ENCODE results near the gene TMEM200B.
"Not testable (repeated sequence)": the region's sequence is repeated elsewhere in the genome, so short reads cannot be mapped to it uniquely, and the experiment has no call there.

The TMEM200B gene

DNA sequence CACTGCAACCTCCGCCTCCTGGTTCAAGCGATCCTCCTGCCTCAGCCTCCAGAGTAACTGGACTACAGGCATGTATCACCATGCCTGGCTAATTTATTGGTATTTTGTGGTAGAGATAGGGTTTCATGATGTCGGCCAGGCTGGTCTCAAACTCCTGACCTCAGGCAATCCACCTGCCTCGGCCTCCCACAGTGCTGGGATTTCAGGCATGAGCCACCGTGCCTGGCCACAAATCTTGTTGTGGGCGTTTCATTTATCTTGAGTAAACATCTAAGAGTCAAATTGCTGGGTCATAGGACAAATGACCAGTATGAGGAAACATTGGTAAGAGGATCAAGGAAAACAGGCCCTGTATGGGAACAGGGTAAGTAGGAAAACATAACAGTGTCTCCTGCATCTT, 17.9 kb downstream of the TMEM200B start:
- no peak for DNase-seq

GRCh38 chr1:29100487-29100886, 23.2 kb downstream of the TMEM200B start:
- DNase-seq, result no peak

GRCh38 chr1:29099286-29099685, 24.4 kb downstream of the TMEM200B start:
- no peak for DNase-seq

DNA sequence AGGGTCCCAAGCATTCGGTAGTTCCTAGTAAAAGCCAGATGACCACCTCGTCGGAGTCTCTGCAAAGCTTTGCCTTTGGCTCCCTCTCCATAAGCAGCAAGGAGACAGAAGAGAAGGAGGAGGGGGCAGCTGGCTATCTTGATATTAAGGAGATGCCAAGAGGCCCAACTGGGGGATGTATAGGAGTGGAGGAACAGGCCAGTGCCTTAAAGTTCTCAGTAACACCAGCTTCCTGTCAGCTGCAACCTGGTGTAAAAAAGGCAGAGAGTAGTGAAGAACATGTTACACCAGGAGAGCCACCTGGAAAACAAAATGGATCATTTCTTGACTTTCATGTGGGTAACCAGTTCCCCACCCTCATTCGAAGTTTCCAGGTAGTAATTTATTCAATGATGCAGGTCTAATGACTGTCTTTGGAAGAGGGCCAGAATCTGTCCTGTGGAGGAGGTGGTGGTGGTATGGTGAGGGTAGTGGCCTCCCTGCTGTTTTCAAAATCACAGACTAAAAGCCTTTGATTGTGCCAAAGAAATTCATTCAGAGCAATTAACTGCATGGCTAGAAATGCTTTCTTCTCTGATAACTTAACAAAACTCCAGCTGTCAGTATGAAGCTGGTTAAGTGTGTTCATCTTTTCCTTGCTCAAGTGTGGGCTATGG, 27.3 kb downstream of the TMEM200B start:
- DNase-seq, result no peak

DNA sequence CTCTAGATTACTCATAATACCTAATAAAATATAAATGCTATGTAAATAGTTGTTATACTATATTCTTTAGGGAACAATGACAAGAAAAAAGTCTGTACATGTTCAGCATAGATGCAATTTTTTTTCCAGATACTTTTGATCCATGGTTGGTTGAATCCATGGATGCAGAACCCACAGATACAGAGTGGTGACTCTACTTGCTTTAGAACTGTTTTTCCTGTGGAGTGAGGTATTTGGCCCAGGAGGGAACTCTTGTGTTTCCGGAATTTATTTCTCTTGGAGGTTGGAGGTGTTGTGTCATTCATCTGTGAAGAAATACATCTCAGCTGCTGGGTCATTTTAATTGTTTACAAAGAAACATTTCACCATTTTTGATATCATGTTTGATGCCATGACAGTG, 28.7 kb downstream of the TMEM200B start:
- no peak for DNase-seq

DNA sequence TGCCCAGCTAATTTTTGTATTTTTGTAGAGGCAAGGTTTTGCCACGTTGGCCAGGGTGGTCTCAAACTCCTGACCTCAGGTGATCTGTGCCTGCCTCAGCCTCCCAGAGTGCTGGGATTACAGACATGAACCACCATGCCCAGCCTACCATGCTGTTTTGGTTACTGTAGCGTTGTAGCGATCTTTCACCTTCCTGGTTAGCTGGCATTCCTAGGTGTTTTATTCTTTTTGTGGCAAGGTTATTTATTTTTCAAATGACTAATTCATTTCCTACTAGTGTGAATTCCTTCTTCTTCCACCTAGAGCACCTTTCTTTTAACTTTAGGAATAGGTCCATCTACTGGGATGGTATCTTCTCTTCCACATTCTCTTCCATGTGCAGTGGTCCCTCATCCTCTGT, 29.3 kb downstream of the TMEM200B start:
- no peak for DNase-seq

DNA sequence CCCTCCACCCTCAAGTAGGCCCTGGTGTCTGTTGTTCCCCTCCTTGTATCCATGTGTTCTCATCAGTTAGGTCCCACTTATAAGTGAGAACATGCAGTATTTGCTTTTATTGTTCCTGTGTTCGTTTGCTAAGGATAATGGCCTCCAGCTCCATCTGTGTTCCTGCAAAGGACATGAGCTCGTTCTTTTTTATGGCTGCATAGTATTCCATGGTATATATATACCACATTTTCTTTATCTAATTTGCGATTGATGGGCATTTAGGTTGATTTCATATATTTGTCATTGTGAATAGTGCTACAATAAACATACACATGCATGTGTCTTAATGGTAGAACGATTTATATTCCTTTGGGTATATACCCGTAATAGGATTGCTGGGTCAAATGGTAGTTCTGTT, 31.0 kb downstream of the TMEM200B start:
- DNase-seq, result not testable (repeated sequence)

DNA sequence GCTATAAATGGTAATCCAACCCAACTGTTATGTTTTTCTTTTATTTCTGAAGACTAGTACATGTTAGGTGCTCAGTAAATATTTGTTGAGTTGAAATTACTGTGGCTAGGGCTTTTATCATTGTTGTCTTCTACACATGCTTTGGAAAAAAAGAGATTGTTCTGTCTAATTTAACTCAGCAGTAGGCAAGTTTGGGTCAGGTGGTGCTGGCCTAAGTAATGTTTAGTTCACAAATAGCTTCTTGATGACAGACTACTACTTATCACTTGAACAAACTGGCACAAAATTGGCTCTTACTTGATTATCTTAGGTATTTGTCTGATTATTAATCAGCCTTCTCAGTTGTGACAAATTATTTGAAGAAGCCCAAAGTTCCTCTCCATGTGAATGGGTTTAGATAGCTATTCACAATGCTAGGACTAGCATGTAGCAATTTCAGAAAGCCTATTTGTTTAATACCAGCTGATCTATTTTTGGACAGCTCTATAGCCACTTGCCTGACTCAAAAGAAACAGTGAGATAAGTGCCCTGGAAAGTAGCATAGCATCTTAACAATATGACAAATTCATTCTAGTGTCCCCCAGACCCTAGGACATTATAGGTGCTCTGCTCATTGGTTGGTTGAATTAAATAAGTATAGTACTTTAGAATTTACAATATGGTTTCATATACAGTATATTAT, 32.6 kb downstream of the TMEM200B start:
- no peak for DNase-seq

DNA sequence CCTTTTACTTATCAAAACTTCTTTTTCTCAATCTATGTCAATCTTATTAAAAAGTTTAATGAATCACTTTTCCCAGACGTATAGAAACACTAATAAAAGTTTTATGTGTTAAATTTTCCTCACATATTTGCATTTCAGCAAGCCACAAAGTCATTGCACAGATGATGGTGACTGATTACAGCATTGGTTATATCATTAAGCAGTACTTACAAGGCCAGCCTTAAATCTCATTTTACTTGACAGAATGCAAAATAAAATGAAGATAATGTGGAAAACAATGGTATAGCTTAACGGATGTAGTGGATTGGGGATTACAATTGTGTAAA, 39.5 kb downstream of the TMEM200B start:
- no peak for DNase-seq

DNA sequence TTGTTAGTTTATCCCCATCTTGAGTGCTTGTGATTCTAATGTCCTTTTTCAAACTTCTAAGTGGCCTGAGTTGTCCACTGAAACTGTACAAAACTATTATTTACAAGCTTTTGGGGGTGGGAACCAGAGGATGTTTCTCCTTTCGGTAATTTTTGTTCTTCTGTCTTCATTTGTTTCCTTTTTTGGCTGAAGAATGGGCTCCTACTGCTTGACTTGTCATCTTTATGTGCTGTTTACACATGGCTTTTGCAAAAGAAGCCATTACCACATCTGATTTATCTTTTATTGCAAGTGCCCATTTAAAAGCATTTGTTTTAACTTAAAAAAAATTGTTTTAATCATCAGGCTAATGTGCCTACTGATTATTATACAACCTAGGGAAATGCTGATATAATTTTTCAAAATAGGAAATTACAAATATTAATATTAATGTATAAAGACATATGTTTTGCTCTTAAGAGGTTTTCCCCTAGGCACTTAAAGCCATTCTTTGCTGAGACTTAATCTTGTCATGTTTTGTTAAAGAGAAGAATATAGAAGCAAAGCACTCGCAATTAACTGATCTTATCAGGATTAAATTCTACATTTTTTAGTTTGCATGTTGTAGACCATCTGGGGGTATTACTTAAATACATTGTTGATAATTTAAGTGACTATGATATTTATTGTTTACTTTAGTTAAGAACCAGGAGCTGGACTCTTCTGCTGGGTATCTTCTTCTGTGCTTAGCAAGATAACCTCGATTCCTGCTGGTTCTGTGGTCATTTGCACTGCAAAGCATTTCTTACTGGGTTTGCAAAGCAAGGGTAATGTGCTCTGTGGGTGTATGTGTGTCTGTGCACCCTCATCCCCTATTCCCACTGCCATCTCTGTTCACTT, 40.1 kb downstream of the TMEM200B start:
- no peak for DNase-seq

GRCh38 chr1:29082519-29082918, 41.2 kb downstream of the TMEM200B start:
- no peak for DNase-seq

DNA sequence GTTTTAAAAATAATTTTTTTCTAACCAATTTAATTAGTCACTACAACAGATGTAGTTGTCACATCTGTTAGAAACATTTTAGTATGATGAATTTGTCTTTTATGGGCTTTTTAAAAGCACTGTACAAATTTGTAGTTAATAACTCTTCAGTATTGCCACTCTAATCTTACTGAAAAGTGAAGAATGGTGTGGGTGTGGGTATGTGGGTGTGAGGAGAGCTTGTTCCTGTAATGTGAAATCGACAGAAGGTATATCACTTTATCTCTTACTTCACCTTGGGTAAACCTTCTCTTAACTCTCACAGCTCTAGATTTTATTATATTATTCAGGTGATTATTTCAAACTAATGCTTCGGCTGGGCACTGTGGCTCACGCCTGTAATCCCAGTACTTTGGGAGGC, 42.5 kb downstream of the TMEM200B start:
- DNase-seq, result no peak

DNA sequence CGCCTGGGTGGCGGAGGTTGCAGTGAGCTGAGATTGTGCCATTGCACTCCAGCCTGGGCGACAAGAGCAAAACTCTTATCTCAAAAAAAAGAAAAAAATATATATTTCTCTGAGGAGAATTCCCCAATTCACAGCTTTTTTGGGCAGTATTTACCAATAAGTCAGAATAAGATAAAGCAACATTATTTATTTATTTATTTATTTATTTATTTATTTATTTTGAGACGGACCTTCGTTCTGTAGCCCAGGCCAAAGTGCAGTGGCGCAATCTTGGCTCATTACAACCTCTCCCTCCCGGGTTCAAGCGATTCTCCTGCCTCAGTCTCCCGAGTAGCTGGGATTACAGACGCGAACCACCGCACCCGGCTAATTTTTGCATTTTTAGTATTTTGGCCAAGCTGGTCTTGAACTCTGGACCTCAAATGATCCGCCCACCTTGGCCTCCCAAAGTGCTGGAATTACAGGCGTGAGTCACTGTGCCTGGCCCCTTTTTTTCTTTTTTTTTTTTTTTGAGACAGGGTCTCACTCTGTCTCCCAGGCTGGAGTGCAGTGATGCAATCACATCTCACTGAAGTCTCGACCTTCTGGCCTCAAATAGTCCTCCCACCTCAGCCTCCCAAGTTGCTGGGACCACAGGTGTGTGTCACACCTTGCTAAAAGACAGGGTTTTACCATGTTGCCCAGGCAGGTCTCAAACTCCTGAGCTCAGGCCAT, 43.6 kb downstream of the TMEM200B start:
- not testable (repeated sequence) for DNase-seq

GRCh38 chr1:29077155-29077554, 46.5 kb downstream of the TMEM200B start:
- DNase-seq, result no peak
